Right forelimb (tissue), 1 donor: ENCODE data around the gene TMEM132D.
"Not testable (repeated sequence)": the region's sequence is repeated elsewhere in the genome, so short reads cannot be mapped to it uniquely, and the experiment has no call there.

ENCODE experiments used
- DNase-seq: peaks from one replicate; pipeline ENCODE4 v3.0.0-alpha.2; 2018

Gene TMEM132D

DNA sequence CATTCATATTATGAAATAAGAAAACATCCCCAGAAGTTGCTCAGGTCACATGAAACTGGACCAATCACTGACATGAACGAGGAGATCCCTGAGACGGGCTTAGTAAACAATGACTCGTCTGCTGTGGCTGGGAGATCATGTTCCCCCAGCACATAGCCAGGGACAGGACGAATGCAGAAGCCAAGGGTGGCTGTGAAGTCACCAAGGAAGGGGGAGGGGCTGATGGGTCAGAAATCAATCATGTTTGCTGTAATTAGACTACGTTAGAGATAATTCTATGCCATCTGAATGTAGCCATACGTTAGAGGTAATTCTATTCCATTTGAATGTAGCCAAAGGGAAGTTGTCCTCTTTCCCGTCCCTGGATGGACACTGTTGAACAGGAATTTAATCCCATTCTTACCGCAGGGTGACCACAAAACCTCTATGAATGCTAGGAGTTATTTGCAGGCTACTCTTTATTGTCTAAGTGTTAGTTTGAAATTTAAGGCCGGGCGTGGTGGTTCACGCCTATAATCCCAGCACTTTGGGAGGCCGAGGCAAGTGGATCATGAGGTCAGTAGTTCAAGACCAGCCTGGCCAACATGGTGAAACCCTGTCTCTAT lies 332.9 kb downstream of the TMEM132D start:
- no peak for DNase-seq

DNA sequence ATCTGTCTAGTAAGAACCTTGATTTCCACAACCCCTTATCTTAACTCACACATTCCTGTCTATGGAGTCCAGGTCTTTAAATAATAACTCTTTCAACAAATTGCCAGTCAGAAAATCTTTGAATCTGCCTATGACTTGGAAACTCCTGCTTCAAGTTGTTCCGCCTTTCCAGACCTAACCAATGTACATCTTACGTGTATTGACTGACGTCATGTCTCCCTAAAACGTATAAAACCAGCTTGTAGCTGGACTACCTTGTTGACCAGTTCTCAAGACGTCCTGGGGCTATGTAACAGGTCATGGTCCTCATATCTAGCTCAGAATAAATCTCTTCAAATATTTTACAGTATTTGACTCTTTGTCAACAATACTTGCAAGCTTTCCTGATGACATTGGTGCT lies 337.0 kb downstream of the TMEM132D start:
- DNase-seq = no peak

- DNase-seq = no peak
These were observed 339.1 kb downstream of the TMEM132D start for GRCh38 chr12:129564768-129565167.

DNA sequence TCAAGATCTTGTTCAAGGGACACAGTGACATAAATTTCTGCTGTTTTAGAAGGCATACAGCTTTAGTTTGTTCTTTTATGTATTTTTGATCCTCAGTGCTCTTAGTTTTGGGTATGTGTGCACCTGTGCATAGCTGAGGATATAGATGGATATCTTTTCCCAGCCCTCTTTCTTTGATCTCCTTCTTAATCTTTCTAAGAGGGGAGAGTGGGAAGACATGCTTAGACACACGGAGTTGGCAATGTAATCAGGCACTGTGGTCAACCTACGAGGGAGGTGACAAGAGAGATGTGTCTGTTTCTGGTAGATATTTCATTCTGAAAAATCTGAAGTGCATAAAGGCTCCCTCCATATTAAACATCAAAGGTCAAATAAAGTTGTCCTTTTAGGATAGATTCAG lies 340.6 kb downstream of the TMEM132D start:
- no peak for DNase-seq

GRCh38 chr12:129561304-129561703 lies 342.5 kb downstream of the TMEM132D start:
- DNase-seq = no peak

GRCh38 chr12:129559776-129560175 lies 344.0 kb downstream of the TMEM132D start:
- DNase-seq = no peak

GRCh38 chr12:129558036-129558435 lies 345.8 kb downstream of the TMEM132D start:
- DNase-seq = no peak

GRCh38 chr12:129556082-129556481 lies 347.7 kb downstream of the TMEM132D start:
- no peak for DNase-seq

DNA sequence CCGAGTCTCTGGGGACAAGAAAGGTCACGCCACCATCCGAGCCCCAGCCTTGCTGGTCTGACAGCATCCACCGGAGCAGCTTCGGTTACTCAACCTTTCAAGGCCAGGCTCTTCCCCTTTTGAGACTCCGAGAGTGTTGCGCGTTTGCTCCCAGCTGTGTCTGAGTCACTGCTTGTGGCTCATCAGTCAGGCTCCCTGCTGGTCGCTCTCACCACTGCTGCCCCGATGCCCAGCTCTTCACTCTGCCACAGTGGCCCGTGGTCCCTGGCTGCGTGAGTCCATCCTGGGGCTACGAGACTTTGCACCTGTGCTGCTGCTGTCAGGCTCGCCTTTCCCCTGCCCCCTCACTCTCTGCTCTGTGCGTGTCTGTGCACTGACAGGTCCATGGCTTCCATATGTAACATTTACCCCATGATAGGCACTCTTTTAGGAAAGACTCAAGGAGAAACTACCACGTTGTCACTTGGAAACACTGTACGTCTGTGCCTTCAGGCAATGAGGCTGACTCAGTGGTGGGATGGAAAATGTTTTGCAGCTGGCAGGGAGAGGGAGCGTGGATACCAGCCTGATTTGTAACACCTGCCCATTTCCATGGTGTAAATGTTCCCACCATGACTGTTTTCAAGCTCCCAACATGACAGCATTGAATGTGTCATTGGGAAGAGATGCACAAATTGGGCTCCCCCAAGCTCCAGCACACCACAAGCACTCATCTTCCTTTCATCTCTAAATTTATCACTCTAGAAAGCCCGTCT lies 350.7 kb downstream of the TMEM132D start:
- no peak for DNase-seq

- DNase-seq = no peak
These were observed 352.4 kb downstream of the TMEM132D start for GRCh38 chr12:129551441-129551840.

DNA sequence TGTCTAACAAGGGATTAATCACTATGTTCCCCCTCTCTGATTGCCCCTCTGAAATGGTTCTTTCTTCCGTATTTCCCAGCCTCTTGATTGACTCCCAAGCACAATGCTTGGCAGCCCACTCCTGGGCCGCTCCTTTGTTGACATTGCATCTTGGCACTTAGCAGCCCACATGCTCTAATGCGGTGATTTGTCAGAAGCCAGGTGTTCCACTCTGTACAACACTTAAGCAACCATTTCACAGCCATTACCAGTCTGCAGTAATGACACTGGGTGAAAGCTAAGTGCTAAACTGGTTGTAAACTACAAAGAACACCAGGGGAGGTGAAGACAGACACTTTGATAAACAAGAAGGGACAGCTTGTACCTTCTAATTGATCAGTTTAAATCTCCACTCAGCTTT lies 353.5 kb downstream of the TMEM132D start:
- no peak for DNase-seq

DNA sequence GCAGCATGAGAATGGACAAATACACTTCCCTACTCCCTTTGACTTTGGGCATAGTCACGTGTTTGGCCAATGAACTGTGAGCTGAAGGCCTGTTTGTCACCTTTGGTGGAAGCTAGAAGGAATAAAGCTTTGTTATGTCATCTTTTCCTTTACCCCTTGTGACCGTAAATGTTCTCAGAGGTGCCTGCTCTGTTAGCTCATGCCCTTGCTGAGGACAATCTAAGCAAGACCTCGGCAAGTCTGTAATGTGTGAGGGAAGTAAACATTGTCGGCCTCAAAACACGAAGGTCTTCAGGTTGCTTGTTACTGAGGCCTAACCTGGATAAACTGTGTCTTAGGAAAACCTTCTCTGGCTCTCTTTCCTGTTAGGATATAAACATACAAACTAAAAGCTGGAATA lies 354.2 kb downstream of the TMEM132D start:
- no peak for DNase-seq

DNA sequence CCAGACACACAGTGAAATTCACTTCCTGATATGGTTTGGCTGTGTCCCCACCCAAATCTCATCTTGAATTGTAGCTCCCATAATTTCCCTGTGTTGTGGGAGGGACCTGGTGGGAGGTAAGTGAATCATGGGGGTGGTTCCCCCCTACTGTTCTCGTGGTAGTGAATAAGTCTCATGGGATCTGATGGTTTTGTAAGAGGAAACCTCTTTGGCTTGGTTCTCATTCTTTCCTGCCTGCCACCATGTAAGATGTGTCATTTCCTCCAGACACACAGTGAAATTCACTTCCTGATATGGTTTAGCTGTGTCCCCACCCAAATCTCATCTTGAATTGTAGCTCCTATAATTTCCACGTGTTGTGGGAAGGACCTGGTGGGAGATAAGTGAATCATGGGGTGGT lies 354.8 kb downstream of the TMEM132D start:
- not testable (repeated sequence) for DNase-seq

GRCh38 chr12:129544716-129545115 lies 359.1 kb downstream of the TMEM132D start:
- no peak for DNase-seq

DNA sequence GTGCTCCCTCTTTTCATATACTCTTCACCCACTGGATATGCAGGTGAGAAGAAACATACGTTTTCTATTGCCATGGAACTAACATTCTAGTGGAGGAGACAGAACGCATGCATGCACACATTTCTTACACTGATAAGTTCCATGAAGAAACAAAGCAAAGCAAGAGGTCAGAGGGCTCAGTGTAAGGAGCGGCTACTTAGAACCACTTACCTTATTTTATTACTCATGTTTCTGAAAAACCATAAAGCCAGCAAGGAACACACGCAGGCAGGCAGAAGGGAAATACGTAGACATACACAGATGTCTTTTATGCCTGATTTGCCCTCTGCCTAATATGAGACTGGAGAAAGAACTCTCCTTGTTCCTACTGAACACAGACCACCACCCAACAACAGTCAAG lies 362.9 kb downstream of the TMEM132D start:
- no peak for DNase-seq

- no peak for DNase-seq
These were observed 363.6 kb downstream of the TMEM132D start for GRCh38 chr12:129540249-129540648.

DNA sequence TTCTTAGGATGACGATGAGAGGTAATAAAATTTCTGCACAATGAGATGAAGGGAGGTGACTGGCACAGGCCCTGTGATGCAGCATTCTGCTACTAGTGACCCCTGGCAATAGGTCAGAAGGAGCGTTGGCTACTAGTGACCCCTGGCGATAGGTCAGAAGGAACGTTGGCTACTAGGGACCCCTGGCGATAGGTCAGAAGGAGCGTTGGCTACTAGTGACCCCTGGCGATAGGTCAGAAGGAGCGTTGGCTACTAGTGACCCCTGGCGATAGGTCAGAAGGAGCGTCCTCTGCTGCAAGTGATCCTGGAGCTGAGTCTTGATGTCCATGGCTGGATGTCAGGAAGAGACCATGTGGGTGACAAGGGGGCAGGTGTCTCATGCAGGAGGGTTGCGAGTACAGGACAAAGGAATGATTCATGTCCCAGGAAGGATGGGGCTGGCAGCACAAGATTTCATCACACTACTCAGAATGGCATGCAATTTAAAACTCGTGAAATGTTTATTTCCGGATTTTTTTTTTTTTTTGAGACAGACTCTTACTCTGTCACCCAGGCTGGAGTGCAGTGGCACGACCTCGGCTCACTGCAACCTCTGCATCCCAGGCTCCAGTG lies 365.0 kb downstream of the TMEM132D start:
- DNase-seq = not testable (repeated sequence)

- DNase-seq = no peak
These were observed 365.7 kb downstream of the TMEM132D start for GRCh38 chr12:129538137-129538536.

DNA sequence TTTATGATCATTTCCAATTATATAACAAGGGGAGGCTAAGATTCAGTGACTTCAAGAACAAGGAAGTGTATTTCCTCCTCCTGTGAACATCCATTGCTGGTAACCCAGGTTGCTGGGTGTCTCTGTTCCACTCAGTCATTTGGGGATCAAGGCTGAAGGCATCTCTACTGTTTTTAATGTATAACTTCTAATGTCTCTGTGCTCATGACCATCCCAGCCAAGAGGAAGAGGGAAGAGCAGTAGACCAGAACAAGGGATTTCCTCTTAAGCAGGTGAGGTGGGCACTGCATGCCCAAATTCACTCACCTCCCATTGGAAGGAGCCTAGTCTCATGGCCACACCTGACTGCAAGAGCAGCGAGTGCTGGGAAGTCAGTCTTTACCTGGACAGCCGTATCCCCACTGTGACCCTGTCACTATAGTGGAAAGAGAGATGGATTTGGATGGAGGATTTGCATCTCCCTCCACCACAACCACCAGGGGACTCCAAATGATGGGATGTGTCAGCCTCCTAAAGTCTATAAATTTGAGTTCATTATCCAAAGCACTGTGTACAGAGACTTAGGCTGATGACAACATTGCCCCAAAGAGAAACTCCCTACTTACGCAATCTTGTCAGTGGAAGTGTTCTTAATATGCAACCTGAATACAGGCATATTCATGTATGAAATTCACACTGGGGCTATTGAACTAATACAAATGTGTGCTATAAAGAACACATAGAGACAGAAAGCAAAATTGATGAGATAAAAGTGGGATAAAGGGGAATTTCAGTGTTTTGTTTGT lies 368.7 kb downstream of the TMEM132D start:
- DNase-seq = no peak

GRCh38 chr12:129532707-129533499 lies 370.9 kb downstream of the TMEM132D start:
- no peak for DNase-seq

DNA sequence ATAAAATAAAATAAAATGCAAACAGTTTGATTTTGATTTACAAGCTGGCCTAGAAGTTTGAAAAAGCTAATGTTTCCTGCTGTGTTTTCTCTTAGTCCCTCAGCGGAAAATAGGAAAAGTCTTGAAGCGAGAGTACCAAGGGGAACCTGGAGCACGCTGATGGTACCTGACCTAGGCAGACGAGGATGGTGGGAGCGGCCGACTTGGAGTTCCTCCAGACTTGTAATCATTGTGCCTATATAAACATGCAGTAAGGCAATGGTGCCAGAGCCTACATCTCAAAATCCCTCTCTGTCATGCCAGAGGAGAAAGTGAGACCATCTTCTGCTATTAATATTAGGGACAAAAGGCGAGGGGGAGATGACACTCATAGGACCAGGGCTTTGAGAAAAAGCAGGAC lies 371.7 kb downstream of the TMEM132D start:
- DNase-seq = no peak

DNA sequence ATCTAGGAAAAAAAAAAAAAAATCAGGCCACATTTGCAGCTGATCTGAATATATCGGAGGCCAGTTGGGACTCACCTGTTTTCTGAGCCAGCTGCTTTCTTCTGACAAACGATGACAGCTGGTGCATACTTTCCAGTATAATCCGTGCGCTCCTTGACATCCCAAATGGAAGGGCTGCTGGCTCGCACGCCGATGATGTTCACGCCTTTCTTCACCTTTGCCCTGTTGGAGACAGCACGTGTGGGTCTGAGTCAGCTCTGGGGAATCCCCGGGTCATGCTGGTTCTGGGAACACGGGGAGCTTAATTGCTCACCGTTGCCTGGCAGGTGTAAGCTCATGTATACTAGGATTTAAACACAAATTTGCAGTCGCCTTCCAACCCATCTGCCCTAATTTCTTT lies 372.8 kb downstream of the TMEM132D start:
- DNase-seq = no peak

DNA sequence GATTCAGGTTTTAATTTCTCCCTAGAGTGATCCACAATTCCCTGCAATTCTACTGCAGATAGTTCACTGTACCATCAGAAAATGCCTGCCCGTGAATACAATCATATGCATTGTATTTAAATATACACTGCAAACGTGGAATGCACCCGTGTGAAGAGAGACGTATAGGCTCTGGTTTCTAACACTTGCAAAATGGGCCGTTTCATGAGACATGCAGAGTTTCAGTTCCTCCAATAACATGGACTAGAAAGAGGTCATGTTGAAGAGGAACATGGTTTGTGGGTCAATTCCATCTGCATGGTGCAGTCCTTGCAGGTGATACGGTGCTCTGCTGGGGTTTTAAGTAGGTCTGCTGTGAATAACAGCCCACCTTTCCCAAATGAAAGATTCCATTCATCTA lies 373.3 kb downstream of the TMEM132D start:
- DNase-seq = no peak
